ENCODE measurements around the gene SMAP2. TPM values are rescaled to one million over a fixed set of nuclear protein-coding genes. Genes with fewer than 3 reads are reported as not detected.

Gene SMAP2
- total RNA-seq, 1 donor from 2014 or later: 20.9 TPM

DNA sequence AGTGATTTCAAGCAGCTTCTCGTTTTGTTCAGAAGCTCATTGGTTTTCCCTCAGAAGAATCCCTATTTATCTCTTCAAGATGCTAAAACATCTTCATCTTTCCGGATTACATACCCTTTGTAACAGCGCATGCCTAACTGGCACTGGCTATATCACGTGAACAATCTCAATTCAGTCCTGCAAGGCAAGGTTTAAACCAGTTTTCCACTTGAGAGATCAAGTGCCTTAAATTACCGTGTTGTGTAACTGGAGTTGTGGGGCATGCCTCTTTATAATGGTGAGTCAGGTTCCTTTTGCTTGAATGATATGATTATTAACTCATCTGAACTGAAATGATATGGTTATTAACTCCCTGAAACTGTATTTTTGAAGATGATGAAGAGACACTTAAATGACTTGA is 65.7 kb downstream of the SMAP2 start:
- Mint-ChIP-seq H3K9me3 (no peaks in the 10 kb centered on the region), H3K27me3 (no peaks in the 10 kb centered on the region), H3K36me3 (no peaks in the 10 kb centered on the region), H3K4me3 (no peak overlapping the region), H3K27ac (no peak overlapping the region), H3K4me1 (ENCODE audit: unreplicated experiment) (no peaks in the 10 kb centered on the region)
- no peak for DNase-seq (ENCODE audit: extremely low spot score, unreplicated experiment)
- no peak for TF ChIP-seq CTCF (conservative IDR thresholded peaks at IDR 0.05)

DNA sequence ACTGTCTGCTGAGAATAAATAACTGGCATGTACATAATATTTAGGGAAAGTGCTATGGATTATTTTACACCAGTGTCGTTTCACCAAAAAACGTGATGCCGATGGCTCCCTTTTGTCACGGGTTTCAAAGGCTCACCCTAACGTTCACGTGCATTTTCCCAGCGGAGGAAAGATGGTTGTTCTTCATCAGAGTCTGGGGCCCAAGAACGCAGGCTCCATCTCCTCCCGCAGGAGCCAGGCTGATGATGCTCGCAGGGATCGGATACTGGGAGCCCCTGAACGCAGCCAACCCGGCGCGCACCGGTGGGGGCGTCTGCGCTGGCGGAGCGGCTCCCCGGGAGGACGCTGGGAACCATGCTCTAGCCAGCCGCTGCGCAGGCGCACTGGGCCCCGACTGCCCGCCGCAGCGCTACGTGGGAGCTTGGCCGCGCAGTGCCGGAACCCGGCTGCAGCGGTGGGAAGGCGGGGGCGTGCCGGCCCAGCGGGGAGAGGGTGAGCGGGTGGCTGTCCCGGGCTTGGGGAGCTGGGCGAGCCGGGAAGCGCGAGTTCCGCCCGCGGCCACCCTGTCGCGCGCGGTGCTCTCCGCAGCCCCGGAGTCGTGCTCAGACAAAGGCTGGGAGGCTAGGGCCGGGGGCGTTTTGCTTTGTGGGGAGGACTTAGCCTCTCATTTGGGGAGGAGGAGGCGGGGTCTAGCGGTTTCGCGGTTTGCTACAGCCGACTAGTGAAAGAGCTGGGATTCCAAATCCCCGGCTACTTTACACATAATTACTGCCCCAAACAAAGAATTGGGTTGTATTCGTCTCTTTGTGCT is 76.4 kb downstream of the SMAP2 start, which contains the start of gene ZFP69B:
Gene ZFP69B, plus strand, starts transcription at position 793 of the 811 bp plus-strand sequence. CDS start 486 bp downstream, outside the sequence.
- peaks cover 35% of the 10 kb centered on the region for H3K36me3 Mint-ChIP-seq

DNA sequence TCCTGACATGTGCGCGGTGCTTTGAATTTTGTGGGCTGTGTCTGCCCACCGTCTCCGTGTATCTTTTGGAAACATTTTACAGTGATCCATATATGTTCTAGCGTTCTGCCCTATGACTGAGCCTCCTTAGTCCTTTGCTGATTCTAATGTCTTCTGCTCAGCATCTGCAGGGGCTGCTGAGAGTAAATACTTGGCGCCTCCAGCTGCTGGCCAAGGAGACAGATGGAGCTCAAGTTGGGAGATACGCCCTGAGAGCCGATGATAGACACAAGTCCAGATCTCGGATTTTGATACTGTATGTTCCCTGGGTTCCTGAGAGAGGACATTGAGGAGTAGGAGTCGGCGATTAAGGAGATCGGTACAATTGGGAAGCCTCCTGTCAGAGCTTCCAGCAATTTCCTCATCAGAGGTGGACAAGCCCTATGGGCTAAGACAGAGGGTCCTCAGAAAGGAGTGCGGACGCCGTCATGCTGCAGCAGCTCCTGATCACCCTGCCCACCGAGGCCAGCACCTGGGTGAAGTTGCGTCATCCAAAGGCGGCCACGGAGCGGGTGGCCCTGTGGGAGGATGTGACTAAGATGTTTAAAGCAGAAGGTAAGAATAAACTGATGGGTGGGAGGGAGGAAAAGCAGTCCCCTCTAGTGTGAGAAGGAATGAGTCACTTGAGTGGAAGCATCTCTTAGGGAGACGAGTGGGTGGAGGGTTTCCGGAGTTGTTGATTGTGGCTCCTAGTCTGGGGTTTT is 77.1 kb downstream of the SMAP2 start:
- DNase-seq (ENCODE audit: extremely low spot score, unreplicated experiment): no peak
- H3K4me3 Mint-ChIP-seq: peak overlapping the region; percentile 93
- H3K27me3 Mint-ChIP-seq: no peaks in the 10 kb centered on the region
- H3K36me3 Mint-ChIP-seq: peaks cover 42% of the 10 kb centered on the region
- peaks cover 15% of the 10 kb centered on the region for H3K4me1 Mint-ChIP-seq (ENCODE audit: unreplicated experiment)
- no peak for TF ChIP-seq CTCF (conservative IDR thresholded peaks at IDR 0.05)
- H3K9me3 Mint-ChIP-seq: peaks cover 32% of the 10 kb centered on the region
- H3K27ac Mint-ChIP-seq: peak overlapping the region; percentile 82

More for the DNA sequence above, 76.4 kb downstream of the SMAP2 start, which contains the start of gene ZFP69B:
- DNase-seq (ENCODE audit: extremely low spot score, unreplicated experiment): peak; percentile 98
- TF ChIP-seq CTCF (conservative IDR thresholded peaks at IDR 0.05): no peak
- H3K4me3 Mint-ChIP-seq: peak within 1 kb of the TSS; percentile 93
- H3K27me3 Mint-ChIP-seq: no peaks in the 10 kb centered on the region
- H3K9me3 Mint-ChIP-seq: peaks cover 28% of the 10 kb centered on the region
- H3K4me1 Mint-ChIP-seq (ENCODE audit: unreplicated experiment): peaks cover 15% of the 10 kb centered on the region
- H3K27ac Mint-ChIP-seq: peak within 1 kb of the TSS; percentile 87

DNA sequence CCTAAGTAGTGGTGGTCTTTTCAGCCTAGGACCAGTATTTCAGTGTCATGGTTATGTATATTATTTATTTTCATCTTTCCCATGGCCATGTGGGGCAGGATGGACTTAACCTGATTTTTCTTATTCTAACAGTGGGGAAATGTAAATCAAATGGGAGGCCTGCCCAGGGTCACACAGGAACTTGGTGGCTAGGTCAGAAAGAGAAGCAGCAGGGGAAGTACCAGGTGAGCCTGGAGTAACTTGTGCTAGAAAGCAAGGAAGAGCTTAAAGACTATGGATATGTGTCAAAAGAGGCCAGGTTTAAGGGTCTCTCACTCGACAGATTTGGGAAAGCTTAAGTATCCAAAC is 77.7 kb downstream of the SMAP2 start:
- Mint-ChIP-seq H3K27ac (peak overlapping the region; percentile 82), H3K36me3 (peaks cover 47% of the 10 kb centered on the region), H3K9me3 (peaks cover 30% of the 10 kb centered on the region), H3K27me3 (no peaks in the 10 kb centered on the region), H3K4me3 (peak overlapping the region; percentile 93), H3K4me1 (ENCODE audit: unreplicated experiment) (peaks cover 15% of the 10 kb centered on the region)
- no peak for TF ChIP-seq CTCF (conservative IDR thresholded peaks at IDR 0.05)
- no peak for DNase-seq (ENCODE audit: extremely low spot score, unreplicated experiment)

- Mint-ChIP-seq H3K4me3 (no peak overlapping the region), H3K36me3 (peaks cover 82% of the 10 kb centered on the region), H3K9me3 (peaks cover 55% of the 10 kb centered on the region), H3K27ac (no peak overlapping the region), H3K27me3 (no peaks in the 10 kb centered on the region), H3K4me1 (ENCODE audit: unreplicated experiment) (peaks cover 11% of the 10 kb centered on the region)
- no peak for DNase-seq (ENCODE audit: extremely low spot score, unreplicated experiment)
- no peak for TF ChIP-seq CTCF (conservative IDR thresholded peaks at IDR 0.05)
Observed at GRCh38 chr1:40454873-40455272, 81.3 kb downstream of the SMAP2 start.
